OCI-LY7 (cell line): ENCODE results near the gene STAG2.

Source experiments
- CTCF ChIP-seq: fragments of 200-600 bp; sonication (generic); conservative IDR thresholded peaks from 2 replicates; pipeline ENCODE4 v1.5.1; 2014; ENCODE audit warnings: mild to moderate bottlenecking, antibody characterized with exemption, low read length, moderate library complexity, mixed read lengths
- EZH2phosphoT487 ChIP-seq: fragments of 200-600 bp; sonication (generic); IDR thresholded peaks from 2 replicates; pipeline ENCODE4 v1.6.1; 2018; ENCODE audit warnings: low read depth, borderline replicate concordance, mild to moderate bottlenecking, mixed run types, antibody characterized with exemption, low read length, moderate library complexity, mixed read lengths

GRCh38 chrX:124001581-124001980, 40.1 kb downstream of the STAG2 start:
- TF ChIP-seq CTCF (no peak), EZH2phosphoT487 (no peak)
